Smooth muscle cell (in vitro differentiated cells): ENCODE measurements around the gene SNN. TPM values are rescaled to one million over a fixed set of nuclear protein-coding genes. Genes with fewer than 3 reads are reported as not detected.
A peak's percentile ranks its signal among the peaks of the same experiment; 100 is the strongest.

Experiments used
- DNase-seq: peaks from one replicate; lab custom pipeline; 2025; ENCODE audit not compliant: unreplicated experiment; lab: John Stamatoyannopoulos, UW
- H2AFZ ChIP-seq: fragments of 200-600 bp; sonication (generic); 2 replicates; pipeline ENCODE4 v1.6.0; 2016; ENCODE audit warnings: antibody characterized with exemption, low read depth, mild to moderate bottlenecking
- H3F3A ChIP-seq: fragments of 200-600 bp; sonication (generic); 2 replicates; pipeline ENCODE4 v1.6.0; 2017; ENCODE audit warnings: antibody characterized with exemption, low read depth
- H3K27ac ChIP-seq: fragments of 200-600 bp; sonication (generic); 2 replicates; pipeline ENCODE4 v1.5.1; 2016; ENCODE audit warnings: low read depth, mild to moderate bottlenecking
- H3K27me3 ChIP-seq: fragments of 200-600 bp; sonication (generic); 2 replicates; pipeline ENCODE4 v1.6.1; 2016; ENCODE audit warnings: low read depth, mild to moderate bottlenecking
- H3K36me3 ChIP-seq: fragments of 200-600 bp; sonication (generic); 2 replicates; pipeline ENCODE4 v1.5.1; 2016; ENCODE audit warnings: low read depth
- H3K4me1 ChIP-seq: fragments of 200-600 bp; sonication (generic); 2 replicates; pipeline ENCODE4 v1.5.1; 2016; ENCODE audit warnings: low read depth
- H3K4me2 ChIP-seq: fragments of 200-600 bp; sonication (generic); 2 replicates; pipeline ENCODE4 v1.6.0; 2016; ENCODE audit warnings: mild to moderate bottlenecking
- H3K4me3 ChIP-seq: fragments of 200-600 bp; sonication (generic); 2 replicates; pipeline ENCODE4 v1.5.1; 2016; ENCODE audit warnings: mild to moderate bottlenecking
- H3K79me2 ChIP-seq: fragments of 200-600 bp; sonication (generic); 2 replicates; pipeline ENCODE4 v1.6.0; 2016; ENCODE audit warnings: low read depth, mild to moderate bottlenecking
- H3K9ac ChIP-seq: fragments of 200-600 bp; sonication (generic); 2 replicates; pipeline ENCODE4 v1.6.0; 2016; ENCODE audit warnings: low read depth
- H3K9me3 ChIP-seq: fragments of 200-600 bp; sonication (generic); replicated peaks from 2 replicates; pipeline ENCODE4 v1.5.1; 2016; ENCODE audit warnings: low read depth
- H4K20me1 ChIP-seq: fragments of 200-600 bp; sonication (generic); 2 replicates; pipeline ENCODE4 v1.6.0; 2016; ENCODE audit warnings: low read depth
- WGBS: methylation state at CpG from one replicate; pipeline ENCODE4 v1.1.7; 2016; ENCODE audit warnings: low lambda C conversion rate; 5-methylcytosine and 5-hydroxymethylcytosine counted together
- polyA plus RNA-seq: library from polyadenylated mRNA; unstranded; fragments of >200 nt; fragmentation: Nextera tagmentation; extraction: Ambion mirVana; gene quantifications from 2 replicates; pipeline ENCODE4 v1.2.1, GENCODE V29; 2016
- total RNA-seq: library from RNA; depleted of rRNA; stranded (reverse); fragments of >200 nt; gene quantifications from 2 replicates; pipeline ENCODE4 v1.2.3, GENCODE V29; 2014
- TF ChIP-seq, protein P1 (sequence below): fragments of 200-600 bp; sonication (generic); IDR thresholded peaks from 2 replicates; pipeline ENCODE4 v1.5.1; 2017; ENCODE audit warnings: borderline replicate concordance, mild to moderate bottlenecking, antibody characterized with exemption; ENCODE audit not compliant: insufficient read depth, poor library complexity, severe bottlenecking

SNN gene
- total and polyA plus RNA-seq, 2 experiments from 2014 or later = 6.4 to 10.9 TPM

DNA sequence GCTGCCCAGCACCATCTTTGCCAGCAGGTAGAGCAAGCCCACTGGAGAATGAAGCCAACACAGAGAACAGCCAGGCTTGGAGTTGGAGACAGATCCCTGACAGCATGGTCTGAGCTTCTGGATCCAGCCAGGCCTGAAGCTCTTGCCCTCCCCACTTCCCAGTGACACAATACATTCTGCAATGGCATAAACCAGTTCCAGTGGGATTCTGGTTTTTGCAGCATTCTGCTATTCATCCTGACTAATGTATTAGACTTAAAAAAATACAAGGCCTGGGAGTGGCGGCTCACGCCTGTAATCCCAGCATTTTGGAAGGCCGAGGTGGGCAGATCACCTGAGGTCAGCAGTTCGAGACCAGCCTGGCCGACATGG, 41.0 kb upstream of the SNN start:
- WGBS = 95% methylated on average over 5 of the region's 5 CpGs

GRCh38 chr16:11627822-11628457, 40.3 kb upstream of the SNN start:
- H3K79me2 ChIP-seq = no peaks in the 10 kb centered on the region
- no peaks in the 10 kb centered on the region for H4K20me1 ChIP-seq
- no peaks in the 10 kb centered on the region for H3K9me3 ChIP-seq
- H3K27me3 ChIP-seq = no peaks in the 10 kb centered on the region
- H3K4me2 ChIP-seq = peak overlapping the region; percentile 2
- H3K27ac ChIP-seq = peak overlapping the region; percentile 78
- H3K9ac ChIP-seq = peak overlapping the region; percentile 8
- peaks cover 14% of the 10 kb centered on the region for H3K4me1 ChIP-seq
- H3K36me3 ChIP-seq = no peaks in the 10 kb centered on the region
- DNase-seq = no peak
- H3K4me3 ChIP-seq = no peak overlapping the region
- H3F3A ChIP-seq = no peaks in the 10 kb centered on the region
- 48% methylated on average over 15 of the region's 15 CpGs for WGBS
- TF ChIP-seq, protein P1, sequence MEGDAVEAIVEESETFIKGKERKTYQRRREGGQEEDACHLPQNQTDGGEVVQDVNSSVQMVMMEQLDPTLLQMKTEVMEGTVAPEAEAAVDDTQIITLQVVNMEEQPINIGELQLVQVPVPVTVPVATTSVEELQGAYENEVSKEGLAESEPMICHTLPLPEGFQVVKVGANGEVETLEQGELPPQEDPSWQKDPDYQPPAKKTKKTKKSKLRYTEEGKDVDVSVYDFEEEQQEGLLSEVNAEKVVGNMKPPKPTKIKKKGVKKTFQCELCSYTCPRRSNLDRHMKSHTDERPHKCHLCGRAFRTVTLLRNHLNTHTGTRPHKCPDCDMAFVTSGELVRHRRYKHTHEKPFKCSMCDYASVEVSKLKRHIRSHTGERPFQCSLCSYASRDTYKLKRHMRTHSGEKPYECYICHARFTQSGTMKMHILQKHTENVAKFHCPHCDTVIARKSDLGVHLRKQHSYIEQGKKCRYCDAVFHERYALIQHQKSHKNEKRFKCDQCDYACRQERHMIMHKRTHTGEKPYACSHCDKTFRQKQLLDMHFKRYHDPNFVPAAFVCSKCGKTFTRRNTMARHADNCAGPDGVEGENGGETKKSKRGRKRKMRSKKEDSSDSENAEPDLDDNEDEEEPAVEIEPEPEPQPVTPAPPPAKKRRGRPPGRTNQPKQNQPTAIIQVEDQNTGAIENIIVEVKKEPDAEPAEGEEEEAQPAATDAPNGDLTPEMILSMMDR = no peak
- H2AFZ ChIP-seq = no peak overlapping the region

More for the DNA sequence above, 41.0 kb upstream of the SNN start:
- Histone ChIP-seq H3K9me3 (no peaks in the 10 kb centered on the region), H3K79me2 (no peaks in the 10 kb centered on the region), H3K27ac (peak overlapping the region; percentile 78), H3K36me3 (no peaks in the 10 kb centered on the region), H4K20me1 (no peaks in the 10 kb centered on the region), H3K9ac (no peak overlapping the region), H3K4me1 (peaks cover 7% of the 10 kb centered on the region), H3K4me3 (no peak overlapping the region), H2AFZ (no peak overlapping the region), H3K27me3 (no peaks in the 10 kb centered on the region), H3K4me2 (peak overlapping the region; percentile 2), H3F3A (no peaks in the 10 kb centered on the region)
- TF ChIP-seq, protein P1 = no peak
- DNase-seq = no peak

- no peak overlapping the region for H3K4me3 ChIP-seq
- peaks cover 18% of the 10 kb centered on the region for H3K4me1 ChIP-seq
- WGBS = 76% methylated on average over 23 of the region's 23 CpGs
- H3K36me3 ChIP-seq = no peaks in the 10 kb centered on the region
- no peak overlapping the region for H2AFZ ChIP-seq
- no peaks in the 10 kb centered on the region for H3K27me3 ChIP-seq
- no peak for DNase-seq
- TF ChIP-seq, protein P1 = no peak
- no peak overlapping the region for H3K9ac ChIP-seq
- H3F3A ChIP-seq = no peaks in the 10 kb centered on the region
- H3K4me2 ChIP-seq = peak overlapping the region; percentile 46
- peak overlapping the region; percentile 78 for H3K27ac ChIP-seq
- no peaks in the 10 kb centered on the region for H4K20me1 ChIP-seq
- no peaks in the 10 kb centered on the region for H3K9me3 ChIP-seq
- no peaks in the 10 kb centered on the region for H3K79me2 ChIP-seq
These were observed 38.9 kb upstream of the SNN start for GRCh38 chr16:11629071-11630030.
